Measurements from ENCODE around the gene CDH23.

Gene CDH23

GRCh38 chr10:71569775-71570588, 173.3 kb downstream of the CDH23 start:
- peak; percentile 65 for DNase-seq

GRCh38 chr10:71571460-71572175, 174.9 kb downstream of the CDH23 start:
- DNase-seq: no peak

GRCh38 chr10:71572962-71573361, 176.2 kb downstream of the CDH23 start:
- no peak for DNase-seq

- DNase-seq: no peak
Observed at GRCh38 chr10:71573562-71574518, 177.1 kb downstream of the CDH23 start.

- DNase-seq: no peak
Observed at GRCh38 chr10:71575451-71575850, 178.7 kb downstream of the CDH23 start.

- DNase-seq: no peak
Observed at GRCh38 chr10:71575934-71576801, 179.4 kb downstream of the CDH23 start.

GRCh38 chr10:71576842-71577241, 180.1 kb downstream of the CDH23 start:
- DNase-seq: no peak

- DNase-seq: no peak
Observed at GRCh38 chr10:71577345-71577744, 180.6 kb downstream of the CDH23 start.

GRCh38 chr10:71578069-71578468, 181.3 kb downstream of the CDH23 start:
- DNase-seq: no peak

- DNase-seq: no peak
Observed at GRCh38 chr10:71579668-71580067, 182.9 kb downstream of the CDH23 start.

GRCh38 chr10:71580415-71580814, 183.7 kb downstream of the CDH23 start:
- DNase-seq: no peak

- no peak for DNase-seq
Observed at GRCh38 chr10:71580926-71581325, 184.2 kb downstream of the CDH23 start.

- DNase-seq: no peak
Observed at GRCh38 chr10:71581376-71581775, 184.7 kb downstream of the CDH23 start.

- DNase-seq: no peak
Observed at GRCh38 chr10:71582019-71582418, 185.3 kb downstream of the CDH23 start.

- no peak for DNase-seq
Observed at GRCh38 chr10:71582506-71583475, 186.1 kb downstream of the CDH23 start.

GRCh38 chr10:71584461-71584860, 187.7 kb downstream of the CDH23 start:
- DNase-seq: no peak

- no peak for DNase-seq
Observed at GRCh38 chr10:71584902-71585563, 188.3 kb downstream of the CDH23 start.

GRCh38 chr10:71585564-71586290, 189.0 kb downstream of the CDH23 start:
- no peak for DNase-seq

GRCh38 chr10:71587941-71588573, 191.3 kb downstream of the CDH23 start:
- no peak for DNase-seq
